PC-9 (cell line): Measurements from ENCODE around the gene TLDC2. TPM values are rescaled to one million over a fixed set of nuclear protein-coding genes. Genes with fewer than 3 reads are reported as not detected.
"Not testable (repeated sequence)": the region's sequence is repeated elsewhere in the genome, so short reads cannot be mapped to it uniquely, and the experiment has no call there.

Source experiments
- BruUV-seq: library from RNA; stranded (reverse); fragments of 400-500 nt; replicated peaks from 2 replicates; lab custom pipeline; 2021; lab: Mats Ljungman, UMichigan
- CTCF ChIA-PET: fragments of 300-600 bp; sonication (Branson Sonifier 250); formaldehyde crosslinking; loops from one replicate; lab custom pipeline; 2022; ENCODE audit warnings: antibody characterized with exemption; lab: Charles Lee
- POLR2A ChIA-PET: fragments of 300-600 bp; sonication (Branson Sonifier 250); formaldehyde crosslinking; loops from one replicate; lab custom pipeline; 2022; ENCODE audit warnings: antibody characterized with exemption; ENCODE audit not compliant: unreplicated experiment; lab: Charles Lee
- DNase-seq, 2 experiments: peaks; one replicate each; pipeline versions ENCODE4 v3.0.0 to v3.0.0-alpha.2; 2015 to 2022; ENCODE audit warnings: mixed read lengths in 1 of 2
- H2AFZ ChIP-seq: fragments of 200-600 bp; sonication (generic); 2 replicates; pipeline ENCODE4 v1.8.1; 2017; ENCODE audit warnings: antibody characterized with exemption
- H3F3A ChIP-seq: fragments of 200-600 bp; sonication (generic); 2 replicates; pipeline ENCODE4 v1.8.1; 2017; ENCODE audit warnings: antibody characterized with exemption, mild to moderate bottlenecking, low read depth; ENCODE audit not compliant: insufficient read depth
- H3K27ac ChIP-seq: fragments of 200-600 bp; sonication (generic); 2 replicates; pipeline ENCODE4 v1.6.1; 2016; ENCODE audit warnings: mixed run types
- H3K27me3 ChIP-seq: fragments of 200-600 bp; sonication (generic); 2 replicates; pipeline ENCODE4 v1.6.1; 2016; ENCODE audit warnings: low read depth, mixed run types; ENCODE audit not compliant: insufficient read depth
- H3K36me3 ChIP-seq: fragments of 200-600 bp; sonication (generic); 2 replicates; pipeline ENCODE4 v1.6.1; 2016; ENCODE audit warnings: low read depth, mixed run types
- H3K4me1 ChIP-seq: fragments of 200-600 bp; sonication (generic); replicated peaks from 2 replicates; pipeline ENCODE4 v1.6.1; 2016; ENCODE audit warnings: mixed run types; ENCODE audit not compliant: insufficient read depth
- H3K4me2 ChIP-seq: fragments of 200-600 bp; sonication (generic); 2 replicates; pipeline ENCODE4 v1.6.1; 2017; ENCODE audit warnings: mixed run types
- H3K4me3 ChIP-seq: fragments of 200-600 bp; sonication (generic); 2 replicates; pipeline ENCODE4 v1.6.1; 2016; ENCODE audit warnings: mixed run types
- H3K79me2 ChIP-seq: fragments of 200-600 bp; sonication (generic); 2 replicates; pipeline ENCODE4 v1.6.1; 2017; ENCODE audit warnings: low read depth, mixed run types
- H3K9me2 ChIP-seq: fragments of 200-600 bp; sonication (generic); 2 replicates; pipeline ENCODE4 v1.8.1; 2017; ENCODE audit warnings: mild to moderate bottlenecking; ENCODE audit not compliant: insufficient read depth
- H3K9me3 ChIP-seq: fragments of 200-600 bp; sonication (generic); 2 replicates; pipeline ENCODE4 v1.8.1; 2016; ENCODE audit warnings: low read depth; ENCODE audit not compliant: insufficient read depth
- H4K20me1 ChIP-seq: fragments of 200-600 bp; sonication (generic); 2 replicates; pipeline ENCODE4 v1.8.1; 2017; ENCODE audit not compliant: insufficient read depth
- EZH2 ChIP-seq: fragments of 200-600 bp; sonication (generic); IDR thresholded peaks from 2 replicates; pipeline ENCODE4 v1.8.0; 2017; ENCODE audit warnings: antibody characterized with exemption, low read depth
- intact Hi-C: fragments of 100-400 bp; cut with micrococcal nuclease; formaldehyde crosslinking; loops from one replicate; pipeline ENCODE4 v1.10.0; 2022; ENCODE audit not compliant: unreplicated experiment
- total RNA-seq: library from RNA; stranded (reverse); gene quantifications from 2 replicates; pipeline ENCODE4 v1.2.3, GENCODE V29; 2021
- TF ChIP-seq, protein P1 (sequence below): fragments of 200-600 bp; sonication (generic); conservative IDR thresholded peaks from 2 replicates; pipeline ENCODE4 v1.6.1; 2017; ENCODE audit warnings: mixed run types, antibody characterized with exemption, mild to moderate bottlenecking, moderate library complexity

Gene TLDC2
- total RNA-seq, 1 experiment from 2014 or later: not detected

DNA sequence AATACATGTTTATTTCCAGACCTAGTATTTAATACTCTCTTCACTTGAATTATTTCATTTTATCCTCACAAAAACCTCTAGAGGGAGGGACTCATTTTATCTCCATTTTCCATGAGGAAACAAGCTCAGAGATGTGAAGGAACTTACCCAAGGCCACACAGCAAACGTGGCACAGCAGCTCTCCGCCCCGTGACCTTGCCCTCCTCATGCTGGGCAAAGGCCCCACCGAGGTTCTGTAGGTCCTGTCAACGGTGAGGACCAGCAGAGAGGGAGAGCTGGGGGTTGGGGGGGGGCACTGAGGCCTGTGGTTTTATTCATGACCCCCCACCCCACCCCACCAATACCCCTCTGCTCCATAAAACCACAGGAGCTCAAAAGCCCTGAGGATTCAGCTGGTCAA is 40.9 kb upstream of the TLDC2 start:
- Histone ChIP-seq H3K27me3 (no peaks in the 10 kb centered on the region), H4K20me1 (no peaks in the 10 kb centered on the region), H3K36me3 (no peaks in the 10 kb centered on the region), H3K9me2 (no peaks in the 10 kb centered on the region), H3K4me3 (peak overlapping the region; percentile 39; the same call in 1 of the 2 replicates), H3K9me3 (no peaks in the 10 kb centered on the region), H2AFZ (0 out of 2 replicates have a peak overlapping the region, but pooled peaks have one; percentile 63), H3K27ac (0 out of 2 replicates have a peak overlapping the region, but pooled peaks have one; percentile 16), H3F3A (no peaks in the 10 kb centered on the region), H3K4me1 (peaks cover 18% of the 10 kb centered on the region), H3K79me2 (no peaks in the 10 kb centered on the region), H3K4me2 (peak overlapping the region; percentile 76)
- intact Hi-C loops: no loop called here
- TF ChIP-seq, protein P1, sequence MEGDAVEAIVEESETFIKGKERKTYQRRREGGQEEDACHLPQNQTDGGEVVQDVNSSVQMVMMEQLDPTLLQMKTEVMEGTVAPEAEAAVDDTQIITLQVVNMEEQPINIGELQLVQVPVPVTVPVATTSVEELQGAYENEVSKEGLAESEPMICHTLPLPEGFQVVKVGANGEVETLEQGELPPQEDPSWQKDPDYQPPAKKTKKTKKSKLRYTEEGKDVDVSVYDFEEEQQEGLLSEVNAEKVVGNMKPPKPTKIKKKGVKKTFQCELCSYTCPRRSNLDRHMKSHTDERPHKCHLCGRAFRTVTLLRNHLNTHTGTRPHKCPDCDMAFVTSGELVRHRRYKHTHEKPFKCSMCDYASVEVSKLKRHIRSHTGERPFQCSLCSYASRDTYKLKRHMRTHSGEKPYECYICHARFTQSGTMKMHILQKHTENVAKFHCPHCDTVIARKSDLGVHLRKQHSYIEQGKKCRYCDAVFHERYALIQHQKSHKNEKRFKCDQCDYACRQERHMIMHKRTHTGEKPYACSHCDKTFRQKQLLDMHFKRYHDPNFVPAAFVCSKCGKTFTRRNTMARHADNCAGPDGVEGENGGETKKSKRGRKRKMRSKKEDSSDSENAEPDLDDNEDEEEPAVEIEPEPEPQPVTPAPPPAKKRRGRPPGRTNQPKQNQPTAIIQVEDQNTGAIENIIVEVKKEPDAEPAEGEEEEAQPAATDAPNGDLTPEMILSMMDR: no peak
- no peak for TF ChIP-seq EZH2
- TSS peak; percentile 73 for BruUV-seq
- no peak for DNase-seq
- ChIA-PET CTCF (interaction anchor here (0.7 to 1.8 kb wide), 7 partner anchors 13 to 362 kb away, joined by 3 to 47 read pairs (median 5); partner anchors contain the start of gene DSN1), POLR2A (interaction anchor here (0.6 to 1.8 kb wide), 8 partner anchors 12 to 261 kb away, joined by 3 to 25 read pairs (median 7); partner anchors contain the start of gene RBL1)

DNA sequence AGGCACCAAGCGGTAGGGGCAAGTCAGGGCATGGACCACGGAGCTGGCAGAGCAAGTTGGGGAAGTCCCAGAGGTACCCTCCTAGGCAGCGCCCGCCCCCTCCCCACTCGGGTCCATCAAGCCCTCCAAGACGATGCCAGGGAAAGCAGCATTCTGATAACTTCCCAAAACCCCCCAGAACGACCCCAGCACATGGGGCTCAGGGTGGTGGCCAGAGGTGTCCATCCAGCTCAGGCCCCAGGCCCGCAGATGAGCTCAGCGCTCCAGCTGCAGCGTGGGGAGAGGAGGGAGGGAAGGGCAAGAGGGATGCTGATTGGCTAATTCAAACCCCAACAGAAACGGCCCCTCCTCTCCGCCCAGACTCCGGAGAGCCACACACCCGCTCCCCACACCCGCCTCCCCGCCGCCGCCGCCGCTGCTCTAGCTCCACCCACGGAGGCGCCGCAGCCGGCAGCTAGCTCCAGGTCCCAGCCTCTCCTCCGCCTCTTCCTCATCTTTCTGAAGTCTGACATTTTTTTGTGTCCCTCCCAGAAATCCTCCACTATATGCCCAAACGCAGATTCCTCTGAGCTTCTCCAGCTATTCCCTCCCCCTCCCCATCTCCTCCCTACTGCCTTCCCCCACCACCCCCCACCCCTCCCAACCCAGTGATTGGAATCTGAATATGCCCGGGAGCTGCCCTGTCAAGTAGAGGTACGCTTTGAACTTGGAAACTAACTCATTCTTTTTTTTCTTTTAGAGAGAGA is 40.3 kb upstream of the TLDC2 start:
- DNase-seq: peak; percentile 73 to 93
- POLR2A ChIA-PET: interaction anchor here (0.6 to 1.8 kb wide), 17 partner anchors 11 to 1408 kb away, joined by 3 to 25 read pairs (median 6); partner anchors contain the start of genes DSN1, RBL1 and TGIF2
- H3K27ac ChIP-seq: 0 out of 2 replicates have a peak overlapping the region, but pooled peaks have one; percentile 16
- no peaks in the 10 kb centered on the region for H3K27me3 ChIP-seq
- no peaks in the 10 kb centered on the region for H4K20me1 ChIP-seq
- no TSS peak for BruUV-seq
- H3F3A ChIP-seq: no peaks in the 10 kb centered on the region
- H2AFZ ChIP-seq: 0 out of 2 replicates have a peak overlapping the region, but pooled peaks have one; percentile 63
- TF ChIP-seq EZH2: no peak
- TF ChIP-seq, protein P1: no peak
- no peaks in the 10 kb centered on the region for H3K9me3 ChIP-seq
- intact Hi-C loops: no loop called here
- peak overlapping the region; percentile 76 for H3K4me2 ChIP-seq
- H3K9me2 ChIP-seq: no peaks in the 10 kb centered on the region
- no peaks in the 10 kb centered on the region for H3K79me2 ChIP-seq
- CTCF ChIA-PET: interaction anchor here (0.6 to 1.8 kb wide), 14 partner anchors 13 to 363 kb away, joined by 3 to 47 read pairs (median 5); partner anchors contain the start of gene DSN1
- H3K4me3 ChIP-seq: peak overlapping the region; percentile 39; the same call in 1 of the 2 replicates
- no peaks in the 10 kb centered on the region for H3K36me3 ChIP-seq
- H3K4me1 ChIP-seq: peaks cover 18% of the 10 kb centered on the region

DNA sequence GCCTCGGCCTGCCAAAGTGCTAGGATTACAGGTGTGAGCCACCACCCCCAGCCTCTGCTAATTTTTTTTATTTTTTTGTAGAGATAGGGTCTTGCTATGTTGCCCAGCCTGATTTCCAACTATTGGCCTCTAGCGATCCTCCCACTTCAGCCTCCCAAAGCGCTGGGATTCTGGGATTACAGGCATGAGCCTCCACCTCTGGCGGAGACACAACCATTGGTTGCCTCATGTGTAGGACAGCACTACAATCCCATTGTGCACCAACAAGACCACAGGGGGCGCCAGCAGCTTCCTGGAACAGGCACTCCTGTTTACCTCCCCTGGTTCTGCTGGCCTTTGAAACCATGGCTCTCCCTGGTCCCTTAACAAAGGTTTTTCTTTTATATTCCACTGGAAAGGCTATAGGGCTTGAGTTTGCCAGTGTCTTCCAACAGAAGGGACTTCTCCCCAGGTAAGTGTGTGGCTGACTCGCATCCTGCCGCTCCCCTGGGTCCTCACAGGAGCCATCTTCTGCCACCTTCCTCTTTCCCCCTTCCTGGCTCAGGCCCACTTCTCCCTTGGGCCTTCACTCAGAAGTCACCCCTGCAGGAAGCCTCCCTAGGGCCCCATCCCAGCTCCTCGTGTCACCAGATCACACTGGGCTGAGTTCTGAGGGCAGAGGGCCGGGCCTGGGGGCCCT is 39.2 kb upstream of the TLDC2 start:
- peak overlapping the region; percentile 76; the same call in 1 of the 2 replicates for H3K4me2 ChIP-seq
- H3K9me2 ChIP-seq: no peaks in the 10 kb centered on the region
- TF ChIP-seq, protein P1: peak; percentile 48
- TF ChIP-seq EZH2: no peak
- intact Hi-C loops: no loop called here
- no peak overlapping the region for H2AFZ ChIP-seq
- H3K27me3 ChIP-seq: no peaks in the 10 kb centered on the region
- peak; percentile 35 to 45 for DNase-seq
- peaks cover 18% of the 10 kb centered on the region for H3K4me1 ChIP-seq
- no peak overlapping the region for H3K4me3 ChIP-seq
- no peak overlapping the region for H3K27ac ChIP-seq
- no peaks in the 10 kb centered on the region for H3F3A ChIP-seq
- no peaks in the 10 kb centered on the region for H3K36me3 ChIP-seq
- H3K79me2 ChIP-seq: no peaks in the 10 kb centered on the region
- ChIA-PET CTCF (interaction anchor here (0.6 to 1.8 kb wide), 5 partner anchors 11 to 63 kb away, joined by 4 to 15 read pairs (median 10); partner anchors contain the start of gene DSN1), POLR2A (interaction anchor here (0.6 to 1.8 kb wide), 2 partner anchors 10 to 28 kb away, joined by 7 to 9 read pairs; no protein-coding TSS in a partner anchor)
- BruUV-seq: no TSS peak
- no peaks in the 10 kb centered on the region for H3K9me3 ChIP-seq
- no peaks in the 10 kb centered on the region for H4K20me1 ChIP-seq

DNA sequence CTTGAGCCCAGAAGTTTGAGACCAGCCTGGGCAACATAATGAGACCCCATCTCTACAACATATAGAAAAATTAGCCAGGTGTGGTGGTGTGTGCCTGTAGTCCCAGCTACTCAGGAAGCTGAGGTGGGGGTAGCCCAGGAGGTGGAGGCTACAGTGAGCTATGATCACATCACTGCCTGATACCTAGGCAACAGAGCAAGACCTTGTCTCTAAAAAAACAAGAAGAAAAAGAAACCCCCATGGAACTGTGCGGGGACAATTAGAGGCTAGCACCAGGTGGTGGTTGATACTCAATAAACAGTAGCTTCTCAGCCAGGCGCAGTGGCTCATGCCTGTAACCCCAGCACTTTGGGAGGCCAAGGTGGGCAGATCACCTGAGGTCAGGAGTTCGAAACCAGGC is 37.6 kb upstream of the TLDC2 start:
- H3K27ac ChIP-seq, H3K36me3 ChIP-seq, POLR2A ChIA-PET, H2AFZ ChIP-seq, H3K9me2 ChIP-seq, DNase-seq, H3K79me2 ChIP-seq, H3K4me2 ChIP-seq, H3K9me3 ChIP-seq, BruUV-seq, intact Hi-C loops, H3K27me3 ChIP-seq, H4K20me1 ChIP-seq, H3K4me3 ChIP-seq, H3F3A ChIP-seq: not testable (repeated sequence)
- peaks cover 18% of the 10 kb centered on the region for H3K4me1 ChIP-seq
- CTCF ChIA-PET: interaction anchor here (1.5 kb wide), 1 partner anchor 9 kb away, joined by 5 read pairs; no protein-coding TSS in a partner anchor
